Measurements from ENCODE around the gene TKTL2.
A peak's percentile ranks its signal among the peaks of the same experiment; 100 is the strongest.

Gene TKTL2, protein sequence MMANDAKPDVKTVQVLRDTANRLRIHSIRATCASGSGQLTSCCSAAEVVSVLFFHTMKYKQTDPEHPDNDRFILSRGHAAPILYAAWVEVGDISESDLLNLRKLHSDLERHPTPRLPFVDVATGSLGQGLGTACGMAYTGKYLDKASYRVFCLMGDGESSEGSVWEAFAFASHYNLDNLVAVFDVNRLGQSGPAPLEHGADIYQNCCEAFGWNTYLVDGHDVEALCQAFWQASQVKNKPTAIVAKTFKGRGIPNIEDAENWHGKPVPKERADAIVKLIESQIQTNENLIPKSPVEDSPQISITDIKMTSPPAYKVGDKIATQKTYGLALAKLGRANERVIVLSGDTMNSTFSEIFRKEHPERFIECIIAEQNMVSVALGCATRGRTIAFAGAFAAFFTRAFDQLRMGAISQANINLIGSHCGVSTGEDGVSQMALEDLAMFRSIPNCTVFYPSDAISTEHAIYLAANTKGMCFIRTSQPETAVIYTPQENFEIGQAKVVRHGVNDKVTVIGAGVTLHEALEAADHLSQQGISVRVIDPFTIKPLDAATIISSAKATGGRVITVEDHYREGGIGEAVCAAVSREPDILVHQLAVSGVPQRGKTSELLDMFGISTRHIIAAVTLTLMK

DNA sequence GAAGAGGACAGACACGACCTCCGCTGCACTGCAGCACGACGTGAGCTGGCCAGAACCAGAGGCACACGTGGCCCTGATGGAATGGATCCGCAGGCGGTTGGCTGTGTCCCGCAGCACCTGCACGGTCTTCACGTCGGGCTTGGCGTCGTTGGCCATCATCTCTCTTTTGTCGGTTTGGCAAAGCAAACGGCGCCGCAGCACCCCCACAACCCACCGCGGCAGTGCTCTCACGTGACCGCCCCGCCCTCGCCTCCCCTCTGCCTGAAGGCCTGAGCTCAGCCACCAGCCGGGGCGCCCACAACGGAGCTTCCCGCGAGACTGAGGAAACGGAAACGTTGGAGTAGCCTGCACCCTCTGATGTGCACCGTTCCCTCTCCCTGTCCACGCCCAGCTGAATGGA, at the start of gene TKTL2:
Gene TKTL2, minus strand, starts transcription at position 179 of the 400 bp plus-strand sequence. Its CDS starts 20 bp downstream, at position 159.
- DNase-seq, result no peak

DNA sequence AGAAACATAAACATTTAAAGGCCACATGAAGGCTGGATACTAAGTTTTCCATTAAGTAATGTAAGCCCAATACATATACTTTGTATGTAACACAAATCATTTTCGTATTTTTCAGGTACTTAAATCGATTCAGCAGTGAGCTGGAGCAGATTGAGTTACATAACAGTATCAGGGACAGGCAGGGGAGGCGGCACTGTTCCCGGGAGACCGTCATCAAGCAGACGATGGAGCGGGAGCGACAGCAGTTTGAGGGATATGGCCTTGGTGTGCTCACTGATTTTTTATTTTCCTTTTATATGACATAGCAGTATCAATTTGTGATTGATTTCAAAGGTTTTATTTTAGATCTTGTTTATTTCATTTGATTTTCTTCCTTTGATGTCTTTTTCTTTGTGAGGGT, 41.6 kb upstream of the TKTL2 start:
- no peak for DNase-seq

DNA sequence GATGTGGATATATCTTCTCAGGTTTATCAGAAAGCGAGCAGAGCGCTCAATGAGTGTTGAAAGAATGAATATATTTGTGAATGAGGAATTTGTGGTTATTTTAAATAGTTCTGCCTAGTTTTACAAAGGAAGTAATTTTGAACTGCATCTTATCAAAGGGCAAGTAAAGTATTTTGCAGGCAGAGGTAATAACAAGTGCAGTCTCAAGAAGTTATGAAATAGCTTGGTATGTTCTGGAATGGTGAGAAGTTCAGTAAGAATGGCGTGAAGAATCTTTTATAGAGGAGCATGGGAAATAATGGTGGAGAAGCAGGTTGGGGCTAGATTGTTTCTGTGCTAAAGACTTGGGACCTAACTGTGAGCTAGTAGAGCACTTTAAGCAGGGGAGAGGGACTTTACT, 31.8 kb upstream of the TKTL2 start:
- no peak for DNase-seq

DNA sequence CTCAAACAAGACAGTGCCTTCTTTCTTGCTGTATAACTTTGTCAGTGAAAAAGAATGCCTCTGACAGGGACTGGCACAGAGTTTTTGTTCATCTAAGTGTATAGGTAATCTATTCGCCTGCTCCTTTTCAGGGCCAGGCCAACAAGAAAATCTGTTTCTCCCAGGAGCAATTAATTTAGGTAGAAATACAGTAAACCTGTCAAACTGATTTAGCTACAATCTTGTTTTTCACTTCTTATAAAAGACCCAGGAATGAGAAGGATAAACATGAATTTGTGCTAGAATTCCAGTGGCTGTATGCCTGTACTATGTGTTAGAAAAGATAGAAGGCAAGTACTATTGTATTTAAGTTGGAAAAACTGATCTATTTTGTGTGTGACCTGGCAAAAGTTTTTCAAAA, 27.0 kb upstream of the TKTL2 start:
- no peak for DNase-seq

DNA sequence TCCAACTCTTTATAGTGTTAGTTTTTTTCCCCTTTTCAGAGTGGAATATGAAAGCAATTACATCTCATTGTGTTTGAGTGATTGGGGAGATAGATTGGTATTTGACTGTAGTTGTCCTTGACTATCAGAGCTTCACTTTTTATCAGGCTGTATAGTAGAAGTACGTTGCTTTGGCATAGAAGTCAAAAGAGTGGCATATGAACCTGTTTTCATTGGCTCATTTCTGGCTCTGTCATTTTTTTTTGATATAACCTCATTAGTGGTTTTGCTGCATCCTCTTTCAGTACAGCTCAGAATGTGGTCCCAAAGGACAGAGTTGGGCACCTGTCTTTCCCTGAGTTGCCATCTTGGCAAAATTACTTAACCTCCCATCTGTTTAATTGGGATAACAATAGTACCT, 22.3 kb upstream of the TKTL2 start:
- DNase-seq, result no peak

DNA sequence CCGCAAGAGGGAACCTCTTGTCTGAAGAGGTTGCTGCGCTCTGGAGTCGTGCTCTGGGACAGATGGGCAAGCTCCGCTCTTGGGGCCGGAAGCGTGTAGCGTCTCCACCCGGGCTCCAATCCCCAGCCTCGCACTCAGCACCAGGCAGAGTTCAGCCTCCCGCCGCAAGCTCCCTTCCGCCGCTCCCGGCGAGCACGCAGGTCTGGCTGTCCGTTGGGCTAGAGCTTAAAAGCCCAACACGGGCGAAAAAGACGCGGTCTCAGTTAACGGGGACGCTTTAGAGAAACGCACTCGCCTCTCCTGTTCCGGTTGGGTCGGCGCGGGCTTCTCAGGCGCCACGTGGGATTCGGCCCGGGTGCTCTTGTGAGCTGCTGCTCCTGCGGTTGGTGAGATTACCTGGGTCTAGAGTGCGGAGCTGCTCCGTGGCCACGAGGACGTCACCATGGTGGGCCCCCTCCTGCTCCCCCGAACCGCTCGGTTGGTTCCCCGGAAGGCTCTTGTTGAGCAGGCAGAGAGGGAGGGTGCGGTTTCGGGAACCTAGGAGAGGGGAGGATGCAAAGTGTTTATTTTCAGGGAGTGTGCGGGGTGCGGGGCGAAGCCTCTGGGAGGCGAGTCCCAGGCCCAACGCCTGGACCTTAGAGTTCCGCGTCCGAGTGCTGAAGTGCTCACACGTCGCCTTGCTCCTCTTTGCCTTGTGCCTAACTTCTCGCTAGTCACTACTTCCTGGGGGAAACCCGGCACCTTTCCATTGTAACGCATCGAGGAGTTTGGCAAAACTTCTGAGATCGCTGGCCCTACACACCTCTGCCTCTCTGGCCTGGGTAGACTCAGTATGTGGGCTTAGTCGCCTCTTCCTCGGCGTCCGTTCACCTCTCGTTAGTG, 21.0 kb upstream of the TKTL2 start, which contains the start of gene TMA16:
Gene TMA16, plus strand, starts transcription at position 331 of the 882 bp plus-strand sequence. Its CDS starts 112 bp downstream, at position 443.
- peak; percentile 87 for DNase-seq

DNA sequence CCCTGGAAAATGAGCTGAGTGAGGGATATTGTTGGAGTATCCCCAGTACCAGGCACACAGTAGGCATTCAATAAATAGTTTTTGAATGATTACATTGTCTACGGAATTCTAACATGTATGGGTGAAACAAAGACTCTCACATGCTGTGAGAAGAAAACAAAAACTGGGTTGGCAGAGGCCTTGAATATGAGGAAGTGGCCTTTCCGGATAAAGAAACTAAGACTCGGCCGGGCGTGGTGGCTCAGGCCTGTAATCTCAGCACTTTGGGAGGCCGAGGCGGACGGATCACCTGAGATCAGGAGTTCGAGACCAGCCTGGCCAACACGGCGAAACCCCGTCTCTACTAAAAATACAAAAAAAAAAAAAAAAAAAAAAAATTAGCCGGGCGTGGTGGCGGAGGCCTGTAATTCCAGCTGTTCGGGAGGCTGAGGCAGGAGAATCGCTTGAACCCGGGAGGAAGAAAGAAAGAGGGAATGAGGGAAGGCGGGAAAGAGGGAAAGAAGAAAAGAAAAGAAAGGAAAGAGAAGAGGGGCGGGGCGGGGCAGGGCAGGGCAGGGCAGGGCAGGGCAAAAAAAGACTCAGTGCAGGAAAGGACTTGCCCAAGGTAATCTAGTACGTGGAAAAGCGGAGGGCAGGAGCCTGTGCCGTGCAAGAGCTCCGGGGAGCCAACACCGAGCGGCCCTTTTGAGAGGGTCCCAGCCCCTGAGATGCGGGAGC, 20.2 kb upstream of the TKTL2 start:
- DNase-seq, result no peak

DNA sequence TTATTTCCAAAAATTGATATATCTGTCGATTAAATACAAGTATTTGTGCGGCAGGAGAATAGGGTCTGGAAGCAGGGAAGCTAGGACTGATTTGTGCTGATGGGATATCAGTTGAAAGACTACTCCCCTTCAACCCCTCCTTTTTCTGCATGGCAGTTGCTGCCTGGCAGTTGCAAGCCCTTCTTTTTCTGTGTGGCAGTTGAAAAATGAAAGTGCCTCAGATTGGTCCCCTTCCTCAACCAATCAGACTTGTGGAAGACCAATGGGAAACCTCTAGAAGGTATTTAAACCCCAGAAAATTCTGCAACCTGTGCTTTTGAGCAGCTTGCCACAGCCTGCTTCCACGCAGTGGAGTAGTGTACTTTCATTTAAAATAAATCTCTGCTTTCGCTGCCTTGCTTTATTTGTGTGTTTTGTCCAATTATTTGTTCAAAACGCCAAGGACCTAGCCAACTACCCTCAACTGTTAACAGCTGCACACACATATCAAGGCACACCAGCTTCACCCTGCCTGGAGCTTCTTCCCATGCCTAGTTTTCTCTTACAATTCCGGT, 19.5 kb upstream of the TKTL2 start:
- no peak for DNase-seq

DNA sequence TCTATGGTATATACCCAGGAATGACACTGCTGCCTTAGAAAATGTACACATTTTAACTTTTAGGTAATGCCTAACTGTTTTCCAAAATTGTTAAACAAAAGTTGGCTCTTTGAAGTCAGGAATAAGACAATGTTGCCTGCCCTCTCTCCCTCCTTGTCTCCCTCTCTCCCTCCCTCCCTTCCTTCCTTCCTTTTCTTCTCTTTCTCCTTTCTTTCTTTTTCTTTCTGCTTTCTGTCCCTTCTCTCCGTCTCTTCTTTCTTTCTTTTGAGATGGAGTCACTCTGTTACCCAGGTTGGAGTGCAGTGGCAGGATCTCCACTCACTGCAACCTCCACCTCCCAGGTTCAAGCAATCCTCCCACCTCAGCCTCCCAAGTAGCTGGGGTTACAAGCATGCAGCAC, 16.4 kb upstream of the TKTL2 start:
- DNase-seq, result no peak

DNA sequence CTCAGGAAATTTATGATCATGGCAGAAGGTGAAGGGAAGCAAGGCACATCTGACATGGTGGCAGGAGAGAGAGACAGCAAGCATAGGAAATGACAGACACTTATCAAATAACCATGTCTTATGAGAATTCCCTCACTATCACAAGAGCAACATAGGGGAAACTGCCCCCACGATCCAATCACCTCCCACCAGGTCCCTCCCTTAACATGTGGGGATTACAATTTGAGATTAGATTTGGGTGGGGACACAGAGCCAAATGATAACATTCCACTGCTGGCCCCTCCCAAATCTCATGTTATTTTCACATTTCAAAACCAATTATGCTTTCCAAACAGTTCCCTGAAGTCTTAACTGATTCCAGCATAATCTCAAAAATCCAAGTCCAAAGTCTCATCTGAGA, 12.8 kb upstream of the TKTL2 start:
- no peak for DNase-seq

DNA sequence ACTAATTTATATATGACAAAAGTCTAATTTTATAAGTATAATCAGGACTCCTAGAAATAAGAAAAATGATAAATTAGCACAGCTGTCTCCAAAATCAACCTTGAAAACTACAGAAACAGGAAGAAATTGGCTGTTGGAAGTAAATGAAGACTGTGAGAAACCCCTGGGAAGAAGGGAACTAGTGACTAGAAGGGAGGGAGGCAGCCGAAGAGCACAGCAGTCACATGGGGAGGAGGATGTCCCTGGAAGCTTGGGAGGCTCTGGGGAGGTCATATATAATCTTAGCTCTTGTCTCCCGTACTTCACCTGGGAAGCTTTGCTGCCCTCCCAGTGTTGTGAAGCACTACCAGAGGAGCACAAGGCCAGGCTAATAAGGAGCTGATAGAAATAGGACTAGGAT, 12.0 kb upstream of the TKTL2 start:
- DNase-seq, result no peak

DNA sequence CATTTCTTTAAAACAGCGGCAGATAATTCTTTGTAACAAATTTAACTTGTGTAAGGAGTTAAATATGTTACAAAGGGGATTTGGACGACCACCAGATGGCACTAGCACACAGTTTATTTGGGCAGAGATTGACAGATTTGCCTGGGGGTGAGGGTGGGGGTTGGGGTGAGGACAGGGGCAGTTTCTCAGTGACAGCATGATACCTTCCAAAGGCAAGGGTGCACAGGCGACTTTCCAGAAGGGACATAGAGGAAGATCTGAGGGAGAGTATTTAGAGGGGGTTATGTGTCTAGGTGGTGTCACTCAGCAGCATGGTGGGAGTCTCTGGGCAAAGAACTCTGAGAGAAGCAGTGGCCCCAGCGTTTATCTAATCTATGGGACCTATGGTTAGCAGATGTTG, 11.4 kb upstream of the TKTL2 start:
- DNase-seq, result peak; percentile 46

DNA sequence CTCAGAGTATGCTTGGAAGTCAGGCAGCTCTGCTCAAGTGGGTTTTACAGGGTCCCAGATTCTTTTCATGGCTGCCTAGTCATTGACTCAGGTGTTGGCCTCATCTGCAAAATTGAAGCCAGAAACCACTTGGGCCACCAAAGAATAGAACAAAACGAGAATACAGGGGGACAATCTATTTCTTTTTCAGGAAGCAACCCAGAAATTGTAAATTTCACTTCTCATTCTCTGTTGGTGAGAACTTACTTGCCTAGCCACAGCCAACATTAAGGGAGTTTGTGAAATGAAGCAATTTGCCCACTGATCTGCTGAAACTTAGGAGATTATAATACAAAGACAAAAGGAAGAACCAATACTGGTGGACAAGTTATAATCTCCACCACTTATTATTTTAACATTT, 8.6 kb upstream of the TKTL2 start:
- DNase-seq, result no peak

DNA sequence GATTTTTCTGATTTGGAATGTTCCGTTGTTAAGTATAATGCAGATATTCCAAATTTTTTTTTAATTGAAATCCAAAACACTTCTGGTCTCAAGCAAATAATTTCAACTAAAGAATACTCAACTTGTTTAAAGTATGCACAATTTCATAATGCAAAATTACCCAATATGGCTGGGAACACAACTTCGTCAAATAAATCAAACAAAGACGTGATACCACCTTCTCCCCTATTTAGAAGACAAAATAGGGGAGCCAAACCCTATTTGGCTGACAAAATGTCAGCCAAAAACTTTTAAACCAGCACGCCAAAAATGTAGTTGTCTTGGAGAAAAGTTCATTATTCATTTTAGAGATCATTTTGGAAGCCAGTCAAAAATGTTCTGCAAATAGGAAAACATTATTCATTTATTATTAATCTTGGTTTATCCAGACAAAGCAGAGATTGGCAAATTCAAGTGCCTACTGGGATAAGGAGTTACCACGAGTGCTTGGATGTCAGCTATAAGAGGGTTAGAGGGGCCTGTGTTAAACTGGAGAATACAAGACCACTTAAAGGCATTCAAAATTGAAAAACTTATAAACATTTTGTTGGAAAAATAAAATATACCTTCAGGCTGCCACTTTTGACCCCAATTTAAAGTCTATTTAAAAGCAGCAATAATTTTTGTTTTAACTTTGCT, 3.3 kb upstream of the TKTL2 start:
- DNase-seq, result no peak

DNA sequence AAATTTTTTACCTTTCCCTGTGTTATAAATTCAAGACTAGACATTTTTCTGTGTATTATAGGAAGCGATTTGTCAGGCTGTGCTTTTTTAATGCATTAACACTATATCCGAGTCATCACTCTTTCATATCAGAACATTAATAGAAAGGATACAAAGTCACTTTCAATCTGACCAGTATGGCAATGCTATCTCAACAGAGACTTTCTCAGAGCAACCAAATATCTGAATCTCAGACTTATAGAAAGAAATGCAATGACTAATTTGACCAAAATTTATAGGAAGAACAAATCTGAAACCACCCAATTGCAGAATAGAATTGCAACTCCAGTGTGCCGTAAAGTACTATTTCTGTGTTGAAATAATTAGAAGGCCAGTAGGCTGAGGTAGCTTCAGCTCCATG, 473 bp upstream of the TKTL2 start:
- no peak for DNase-seq

DNA sequence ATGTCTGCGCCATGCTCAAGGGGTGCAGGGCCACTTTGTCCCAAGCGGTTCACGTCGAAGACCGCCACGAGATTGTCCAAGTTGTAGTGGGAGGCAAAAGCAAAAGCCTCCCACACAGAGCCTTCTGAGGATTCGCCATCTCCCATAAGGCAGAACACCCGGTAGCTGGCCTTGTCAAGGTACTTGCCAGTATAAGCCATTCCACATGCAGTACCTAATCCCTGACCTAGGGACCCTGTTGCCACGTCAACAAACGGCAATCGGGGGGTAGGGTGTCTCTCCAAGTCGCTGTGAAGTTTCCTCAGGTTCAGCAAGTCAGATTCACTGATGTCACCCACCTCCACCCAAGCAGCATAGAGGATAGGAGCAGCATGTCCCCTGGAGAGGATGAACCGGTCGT, 424 bp downstream of the TKTL2 start:
- DNase-seq, result no peak

DNA sequence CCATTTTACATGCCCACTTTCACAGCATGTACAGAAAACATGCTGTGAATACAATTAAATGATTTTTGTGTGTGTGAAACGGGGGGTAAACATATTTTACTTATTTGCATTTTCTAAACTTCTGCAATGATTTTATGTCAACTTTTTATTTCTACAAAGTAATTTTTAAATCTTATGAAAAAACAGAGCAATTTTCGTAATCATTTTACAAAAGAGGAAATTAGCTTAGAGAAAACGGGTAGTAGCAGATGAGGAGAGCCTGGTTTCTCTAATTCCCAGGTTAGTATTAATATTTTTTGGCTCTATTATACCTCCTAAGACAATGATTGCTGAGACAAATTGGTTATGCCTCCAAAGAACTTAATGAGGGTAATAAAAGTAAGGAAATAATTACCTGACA, 3.2 kb downstream of the TKTL2 start:
- DNase-seq, result no peak

DNA sequence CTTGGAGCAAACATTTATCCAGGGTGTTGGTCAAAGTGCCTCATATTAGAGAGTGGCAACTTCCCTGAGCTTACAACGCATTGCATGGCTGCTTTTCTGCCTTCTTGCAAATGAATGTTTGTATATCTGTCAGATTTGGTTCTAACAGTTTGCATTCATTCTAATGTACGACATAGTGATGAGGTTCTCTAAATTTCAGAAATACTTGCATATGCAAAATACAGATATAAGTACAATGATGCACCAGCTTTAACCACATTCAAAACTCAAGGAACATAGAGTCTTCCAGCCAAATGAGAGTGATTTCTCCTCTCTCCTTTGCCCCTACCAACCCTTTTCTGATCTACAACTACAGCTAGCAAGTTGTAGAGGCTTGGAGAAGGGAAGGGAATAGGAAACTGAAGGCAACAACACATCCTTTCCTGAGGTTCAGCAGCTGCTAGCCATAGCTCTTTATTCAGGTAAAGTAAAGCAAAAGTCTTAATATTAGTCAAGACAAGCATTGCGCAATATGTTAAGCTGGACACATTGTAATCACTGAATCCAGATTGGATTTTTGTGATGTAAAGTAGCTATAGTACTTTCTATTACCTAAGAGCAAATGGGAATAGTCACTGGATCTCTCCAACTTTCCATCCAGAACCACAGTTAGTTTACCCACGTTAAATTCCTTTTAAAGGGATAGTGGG, 6.3 kb downstream of the TKTL2 start:
- DNase-seq, result no peak

DNA sequence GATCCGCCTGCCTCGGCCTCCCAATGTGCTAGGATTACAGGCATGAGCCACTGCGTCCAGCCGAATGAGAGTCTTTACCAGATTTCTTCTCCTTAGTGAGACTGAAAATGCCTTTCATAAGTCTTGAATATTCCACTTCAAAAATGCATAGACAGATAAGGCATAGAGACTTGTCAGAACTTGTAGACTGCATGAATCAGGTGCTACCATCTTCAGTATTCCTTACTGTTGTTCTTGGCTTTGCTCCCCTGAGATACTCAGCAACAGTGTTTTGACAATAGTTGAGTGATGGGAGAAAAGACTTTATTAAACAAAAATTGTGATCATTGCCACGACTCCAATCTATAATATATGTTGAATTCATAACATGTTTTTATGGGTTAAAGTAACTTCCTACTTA, 11.0 kb downstream of the TKTL2 start:
- no peak for DNase-seq

DNA sequence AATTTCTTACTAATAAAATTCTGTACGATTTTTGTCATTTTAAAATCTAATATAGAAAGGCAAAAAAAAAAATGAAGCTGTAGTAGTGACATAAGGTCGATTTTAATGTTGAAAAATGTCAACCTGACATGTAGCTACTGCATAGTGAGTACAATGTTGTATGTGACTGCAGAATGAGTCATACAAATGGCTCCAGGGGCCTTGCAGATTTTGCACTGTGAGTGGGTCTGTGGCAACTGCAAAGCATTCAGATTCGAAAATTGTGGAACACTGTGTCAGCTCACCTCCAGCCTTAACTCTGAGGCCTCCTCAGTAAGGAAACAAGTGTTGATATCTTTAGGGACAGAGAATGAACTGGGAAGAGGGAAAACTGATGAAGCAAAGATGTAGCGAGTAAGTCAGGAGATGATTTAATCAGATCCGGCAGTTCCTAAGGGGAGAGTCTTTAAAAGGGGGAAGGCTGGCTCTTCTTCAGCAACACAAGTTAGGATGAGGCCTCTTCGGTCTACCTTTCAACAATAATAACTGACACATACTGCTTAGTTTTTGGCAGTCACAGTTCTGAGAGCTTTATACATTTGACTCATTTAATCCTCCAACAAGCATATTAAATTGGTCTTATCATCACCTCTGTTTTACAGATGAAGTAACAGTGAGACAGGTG, 24.9 kb downstream of the TKTL2 start:
- DNase-seq, result no peak

DNA sequence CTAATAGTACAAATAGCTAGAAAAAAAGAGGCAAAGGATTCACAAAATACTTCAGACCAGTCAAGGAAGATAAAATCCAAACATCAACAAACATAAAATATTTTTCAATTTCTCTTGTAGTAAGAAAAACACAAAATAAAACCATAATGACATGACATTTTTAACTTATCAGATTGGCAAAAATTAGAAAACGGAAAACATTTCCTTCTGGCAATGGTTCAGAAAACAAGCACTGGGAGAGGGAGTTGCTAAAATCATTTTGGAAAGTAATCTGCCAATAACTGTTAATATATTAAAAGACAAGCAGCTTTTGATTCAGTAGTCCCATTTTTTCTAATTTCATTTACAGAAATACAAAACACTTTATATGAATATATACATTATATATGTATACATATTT, 26.1 kb downstream of the TKTL2 start:
- no peak for DNase-seq
